Measurements from ENCODE around the gene TMEM176A. TPM values are rescaled to one million over a fixed set of nuclear protein-coding genes. Genes with fewer than 3 reads are reported as not detected.

The TMEM176A gene
- total RNA-seq, 1 experiment from 2014 or later = 0.39 TPM

DNA sequence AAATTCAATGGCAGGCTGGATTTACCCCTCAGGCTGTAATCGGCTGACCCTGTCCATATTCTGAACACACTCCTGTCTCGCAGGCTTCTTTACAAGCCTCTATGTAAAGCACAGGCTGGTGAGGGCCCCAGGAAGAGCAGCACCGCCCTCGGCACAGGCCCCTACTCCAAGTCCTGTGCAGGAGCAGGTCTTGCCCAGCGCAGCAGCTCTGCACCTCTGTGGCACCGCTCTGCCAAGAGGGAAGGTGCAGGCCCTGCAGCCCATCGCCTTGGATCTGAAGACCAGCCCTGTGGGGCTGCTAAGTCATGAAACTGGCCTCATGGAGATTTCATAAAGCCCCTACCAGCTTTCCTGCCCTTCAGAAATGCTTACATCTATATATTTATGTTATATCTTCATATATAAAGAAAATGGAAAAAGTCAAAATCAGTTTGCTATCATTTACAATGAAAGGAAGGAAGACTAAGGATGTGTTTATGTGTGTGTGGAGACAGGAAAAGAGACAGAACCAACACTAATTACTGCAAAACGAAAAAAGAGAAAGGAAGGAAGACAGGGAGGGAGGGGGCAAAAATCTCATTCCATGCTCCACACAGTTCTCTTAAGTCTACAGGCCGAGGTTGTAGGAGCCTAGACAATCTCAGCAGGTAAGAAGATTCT lies 10.0 kb upstream of the TMEM176A start:
- peaks cover 18% of the 10 kb centered on the region for H3K27me3 ChIP-seq (ENCODE audit: control insufficient read depth, insufficient read depth, low read length)
- no peaks in the 10 kb centered on the region for H3K4me1 ChIP-seq (ENCODE audit: control insufficient read depth, insufficient read depth, low read length)
- TF ChIP-seq, protein P1, sequence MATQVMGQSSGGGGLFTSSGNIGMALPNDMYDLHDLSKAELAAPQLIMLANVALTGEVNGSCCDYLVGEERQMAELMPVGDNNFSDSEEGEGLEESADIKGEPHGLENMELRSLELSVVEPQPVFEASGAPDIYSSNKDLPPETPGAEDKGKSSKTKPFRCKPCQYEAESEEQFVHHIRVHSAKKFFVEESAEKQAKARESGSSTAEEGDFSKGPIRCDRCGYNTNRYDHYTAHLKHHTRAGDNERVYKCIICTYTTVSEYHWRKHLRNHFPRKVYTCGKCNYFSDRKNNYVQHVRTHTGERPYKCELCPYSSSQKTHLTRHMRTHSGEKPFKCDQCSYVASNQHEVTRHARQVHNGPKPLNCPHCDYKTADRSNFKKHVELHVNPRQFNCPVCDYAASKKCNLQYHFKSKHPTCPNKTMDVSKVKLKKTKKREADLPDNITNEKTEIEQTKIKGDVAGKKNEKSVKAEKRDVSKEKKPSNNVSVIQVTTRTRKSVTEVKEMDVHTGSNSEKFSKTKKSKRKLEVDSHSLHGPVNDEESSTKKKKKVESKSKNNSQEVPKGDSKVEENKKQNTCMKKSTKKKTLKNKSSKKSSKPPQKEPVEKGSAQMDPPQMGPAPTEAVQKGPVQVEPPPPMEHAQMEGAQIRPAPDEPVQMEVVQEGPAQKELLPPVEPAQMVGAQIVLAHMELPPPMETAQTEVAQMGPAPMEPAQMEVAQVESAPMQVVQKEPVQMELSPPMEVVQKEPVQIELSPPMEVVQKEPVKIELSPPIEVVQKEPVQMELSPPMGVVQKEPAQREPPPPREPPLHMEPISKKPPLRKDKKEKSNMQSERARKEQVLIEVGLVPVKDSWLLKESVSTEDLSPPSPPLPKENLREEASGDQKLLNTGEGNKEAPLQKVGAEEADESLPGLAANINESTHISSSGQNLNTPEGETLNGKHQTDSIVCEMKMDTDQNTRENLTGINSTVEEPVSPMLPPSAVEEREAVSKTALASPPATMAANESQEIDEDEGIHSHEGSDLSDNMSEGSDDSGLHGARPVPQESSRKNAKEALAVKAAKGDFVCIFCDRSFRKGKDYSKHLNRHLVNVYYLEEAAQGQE (IDR thresholded peaks at IDR 0.05; ENCODE audit: insufficient read depth in 1 of 2, low read depth in 2 of 2, low read length in 1 of 2) = no peak
- TF ChIP-seq SIN3A (IDR thresholded peaks at IDR 0.05; ENCODE audit: borderline replicate concordance, insufficient read depth, low read depth, low read length) (no peak), POLR2AphosphoS5 (IDR thresholded peaks at IDR 0.05; ENCODE audit: low read depth, low read length) (no peak), TCF7L2 (IDR thresholded peaks at IDR 0.05; ENCODE audit: low read depth, low read length) (no peak)
- TF ChIP-seq, protein P2, sequence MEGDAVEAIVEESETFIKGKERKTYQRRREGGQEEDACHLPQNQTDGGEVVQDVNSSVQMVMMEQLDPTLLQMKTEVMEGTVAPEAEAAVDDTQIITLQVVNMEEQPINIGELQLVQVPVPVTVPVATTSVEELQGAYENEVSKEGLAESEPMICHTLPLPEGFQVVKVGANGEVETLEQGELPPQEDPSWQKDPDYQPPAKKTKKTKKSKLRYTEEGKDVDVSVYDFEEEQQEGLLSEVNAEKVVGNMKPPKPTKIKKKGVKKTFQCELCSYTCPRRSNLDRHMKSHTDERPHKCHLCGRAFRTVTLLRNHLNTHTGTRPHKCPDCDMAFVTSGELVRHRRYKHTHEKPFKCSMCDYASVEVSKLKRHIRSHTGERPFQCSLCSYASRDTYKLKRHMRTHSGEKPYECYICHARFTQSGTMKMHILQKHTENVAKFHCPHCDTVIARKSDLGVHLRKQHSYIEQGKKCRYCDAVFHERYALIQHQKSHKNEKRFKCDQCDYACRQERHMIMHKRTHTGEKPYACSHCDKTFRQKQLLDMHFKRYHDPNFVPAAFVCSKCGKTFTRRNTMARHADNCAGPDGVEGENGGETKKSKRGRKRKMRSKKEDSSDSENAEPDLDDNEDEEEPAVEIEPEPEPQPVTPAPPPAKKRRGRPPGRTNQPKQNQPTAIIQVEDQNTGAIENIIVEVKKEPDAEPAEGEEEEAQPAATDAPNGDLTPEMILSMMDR (IDR thresholded peaks at IDR 0.05) = no peak
- intact Hi-C loops (cut with micrococcal nuclease; ENCODE audit: unreplicated experiment) (no loop called here), in situ Hi-C loops (cut with HindIII; ENCODE audit: low pct_unique_long_range_greater_than_20kb, low sequenced_read_pairs) (no loop called here)
- ATAC-seq (no peak), DNase-seq (ENCODE audit: low read depth, low spot score) (no peak)
- no TSS peak for BruUV-seq (replicated peaks)
- H3K36me3 ChIP-seq (ENCODE audit: control insufficient read depth, insufficient read depth, low read length) = no peaks in the 10 kb centered on the region
- no peaks in the 10 kb centered on the region for H3K9me3 ChIP-seq (ENCODE audit: control insufficient read depth, insufficient read depth, low read depth, low read length)
- ChIA-PET CTCF (no interaction called here), POLR2A (no interaction called here)
- H3K27ac ChIP-seq (ENCODE audit: low read length) = no peak overlapping the region
- H3K4me3 ChIP-seq (ENCODE audit: low read depth in 2 of 2, low read length in 2 of 2) = no peak overlapping the region

DNA sequence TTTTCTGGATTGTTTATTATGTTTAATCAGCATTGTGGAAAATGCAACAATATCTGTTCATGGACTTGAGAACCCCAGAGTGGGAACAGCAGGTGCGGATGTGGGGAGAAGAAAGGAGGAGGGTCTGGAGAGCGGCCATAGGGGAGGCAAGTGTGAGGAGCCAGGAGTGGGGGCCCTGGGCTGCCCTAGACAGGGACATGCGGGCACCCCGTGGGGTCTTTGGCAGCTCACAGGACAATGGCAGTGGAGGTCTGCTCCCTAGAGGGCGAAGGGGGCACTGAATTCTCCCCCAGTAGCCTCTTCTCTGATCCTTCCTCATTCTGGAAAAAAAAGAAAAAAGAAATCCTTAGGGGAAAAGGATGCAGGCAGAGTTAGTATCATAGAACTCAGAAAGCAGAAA lies 9.3 kb upstream of the TMEM176A start:
- no TSS peak for BruUV-seq (replicated peaks)
- Histone ChIP-seq H3K36me3 (ENCODE audit: control insufficient read depth, insufficient read depth, low read length) (no peaks in the 10 kb centered on the region), H3K4me1 (ENCODE audit: control insufficient read depth, insufficient read depth, low read length) (no peaks in the 10 kb centered on the region), H3K4me3 (ENCODE audit: low read depth in 2 of 2, low read length in 2 of 2) (no peak overlapping the region), H3K27ac (ENCODE audit: low read length) (no peak overlapping the region), H3K27me3 (ENCODE audit: control insufficient read depth, insufficient read depth, low read length) (peaks cover 16% of the 10 kb centered on the region), H3K9me3 (ENCODE audit: control insufficient read depth, insufficient read depth, low read depth, low read length) (no peaks in the 10 kb centered on the region)
- ChIA-PET POLR2A (no interaction called here), CTCF (no interaction called here)
- intact Hi-C loops (cut with micrococcal nuclease; ENCODE audit: unreplicated experiment) (no loop called here), in situ Hi-C loops (cut with HindIII; ENCODE audit: low pct_unique_long_range_greater_than_20kb, low sequenced_read_pairs) (no loop called here)
- ATAC-seq (no peak), DNase-seq (ENCODE audit: low read depth, low spot score) (no peak)
- TF ChIP-seq, protein P2 (IDR thresholded peaks at IDR 0.05) = no peak
- no peak for TF ChIP-seq POLR2AphosphoS5 (IDR thresholded peaks at IDR 0.05; ENCODE audit: low read depth, low read length)
- TF ChIP-seq SIN3A (IDR thresholded peaks at IDR 0.05; ENCODE audit: borderline replicate concordance, insufficient read depth, low read depth, low read length) = no peak
- TF ChIP-seq, protein P1 (IDR thresholded peaks at IDR 0.05; ENCODE audit: insufficient read depth in 1 of 2, low read depth in 2 of 2, low read length in 1 of 2) = no peak
- TF ChIP-seq TCF7L2 (IDR thresholded peaks at IDR 0.05; ENCODE audit: low read depth, low read length) = no peak
